ENCODE results near the gene CLIC6.

CLIC6 gene

GRCh38 chr21:34639882-34640788 is 28.7 kb upstream of the CLIC6 start:
- H3K4me1 ChIP-seq (ENCODE audit: control insufficient read depth, insufficient read depth, low read length): peaks cover 8% of the 10 kb centered on the region
- H3K36me3 ChIP-seq (ENCODE audit: insufficient read depth, low read length): no peaks in the 10 kb centered on the region
- H3K4me2 ChIP-seq (ENCODE audit: low read length): peak overlapping the region; percentile 16
- H3K9me3 ChIP-seq (replicated peaks; ENCODE audit: low read length): no peaks in the 10 kb centered on the region
- H3K4me3 ChIP-seq (ENCODE audit: low read length): no peak overlapping the region
- H3K27me3 ChIP-seq (ENCODE audit: control insufficient read depth, insufficient read depth, low read length): peaks cover 24% of the 10 kb centered on the region
- no peak overlapping the region for H3K9ac ChIP-seq (ENCODE audit: low read depth, low read length)

GRCh38 chr21:34640858-34641257 is 27.9 kb upstream of the CLIC6 start:
- H3K9me3 ChIP-seq (replicated peaks; ENCODE audit: low read length): no peaks in the 10 kb centered on the region
- no peak overlapping the region for H3K4me3 ChIP-seq (ENCODE audit: low read length)
- H3K36me3 ChIP-seq (ENCODE audit: insufficient read depth, low read length): no peaks in the 10 kb centered on the region
- peak overlapping the region; percentile 16 for H3K4me2 ChIP-seq (ENCODE audit: low read length)
- H3K27me3 ChIP-seq (ENCODE audit: control insufficient read depth, insufficient read depth, low read length): peaks cover 17% of the 10 kb centered on the region
- peaks cover 8% of the 10 kb centered on the region for H3K4me1 ChIP-seq (ENCODE audit: control insufficient read depth, insufficient read depth, low read length)
- H3K9ac ChIP-seq (ENCODE audit: low read depth, low read length): no peak overlapping the region

GRCh38 chr21:34642211-34643075 is 26.4 kb upstream of the CLIC6 start:
- Histone ChIP-seq H3K27me3 (ENCODE audit: control insufficient read depth, insufficient read depth, low read length) (peaks cover 16% of the 10 kb centered on the region), H3K9ac (ENCODE audit: low read depth, low read length) (no peak overlapping the region), H3K9me3 (replicated peaks; ENCODE audit: low read length) (no peaks in the 10 kb centered on the region), H3K4me3 (ENCODE audit: low read length) (no peak overlapping the region), H3K4me2 (ENCODE audit: low read length) (no peak overlapping the region), H3K4me1 (ENCODE audit: control insufficient read depth, insufficient read depth, low read length) (peaks cover 8% of the 10 kb centered on the region), H3K36me3 (ENCODE audit: insufficient read depth, low read length) (no peaks in the 10 kb centered on the region)

DNA sequence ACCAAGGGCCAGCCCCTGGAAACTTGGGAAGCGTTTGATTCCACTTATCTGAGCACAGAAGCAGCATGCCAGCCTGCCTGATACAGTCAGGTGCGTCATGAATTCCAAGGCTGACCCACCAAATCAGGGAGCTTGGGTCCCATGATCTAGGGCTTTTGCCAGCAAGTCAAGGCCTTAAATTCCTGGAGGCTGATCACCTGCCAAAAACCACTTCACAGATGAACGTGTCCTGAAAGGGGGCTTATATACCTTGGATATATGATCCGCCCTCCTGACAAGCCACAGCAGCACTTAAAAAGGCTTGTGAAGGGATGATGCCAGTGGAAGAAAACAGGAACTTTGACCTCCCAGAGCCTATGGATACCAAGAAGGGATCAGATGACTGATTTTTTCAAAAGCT is 24.0 kb upstream of the CLIC6 start:
- no peaks in the 10 kb centered on the region for H3K9me3 ChIP-seq (replicated peaks; ENCODE audit: low read length)
- peaks cover 37% of the 10 kb centered on the region for H3K27me3 ChIP-seq (ENCODE audit: control insufficient read depth, insufficient read depth, low read length)
- no peak overlapping the region for H3K4me3 ChIP-seq (ENCODE audit: low read length)
- H3K4me2 ChIP-seq (ENCODE audit: low read length): no peak overlapping the region
- peaks cover 8% of the 10 kb centered on the region for H3K4me1 ChIP-seq (ENCODE audit: control insufficient read depth, insufficient read depth, low read length)
- H3K36me3 ChIP-seq (ENCODE audit: insufficient read depth, low read length): no peaks in the 10 kb centered on the region
- H3K9ac ChIP-seq (ENCODE audit: low read depth, low read length): no peak overlapping the region

GRCh38 chr21:34647555-34647954 is 21.2 kb upstream of the CLIC6 start:
- Histone ChIP-seq H3K9me3 (replicated peaks; ENCODE audit: low read length) (peaks cover 8% of the 10 kb centered on the region), H3K4me3 (ENCODE audit: low read length) (no peak overlapping the region), H3K4me1 (ENCODE audit: control insufficient read depth, insufficient read depth, low read length) (no peaks in the 10 kb centered on the region), H3K4me2 (ENCODE audit: low read length) (no peak overlapping the region), H3K9ac (ENCODE audit: low read depth, low read length) (no peak overlapping the region), H3K36me3 (ENCODE audit: insufficient read depth, low read length) (no peaks in the 10 kb centered on the region), H3K27me3 (ENCODE audit: control insufficient read depth, insufficient read depth, low read length) (peaks cover 50% of the 10 kb centered on the region)

GRCh38 chr21:34648739-34649297 is 20.0 kb upstream of the CLIC6 start:
- Histone ChIP-seq H3K4me2 (ENCODE audit: low read length) (no peak overlapping the region), H3K27me3 (ENCODE audit: control insufficient read depth, insufficient read depth, low read length) (peaks cover 63% of the 10 kb centered on the region), H3K4me3 (ENCODE audit: low read length) (no peak overlapping the region), H3K36me3 (ENCODE audit: insufficient read depth, low read length) (no peaks in the 10 kb centered on the region), H3K9me3 (replicated peaks; ENCODE audit: low read length) (peaks cover 8% of the 10 kb centered on the region), H3K4me1 (ENCODE audit: control insufficient read depth, insufficient read depth, low read length) (no peaks in the 10 kb centered on the region), H3K9ac (ENCODE audit: low read depth, low read length) (no peak overlapping the region)

DNA sequence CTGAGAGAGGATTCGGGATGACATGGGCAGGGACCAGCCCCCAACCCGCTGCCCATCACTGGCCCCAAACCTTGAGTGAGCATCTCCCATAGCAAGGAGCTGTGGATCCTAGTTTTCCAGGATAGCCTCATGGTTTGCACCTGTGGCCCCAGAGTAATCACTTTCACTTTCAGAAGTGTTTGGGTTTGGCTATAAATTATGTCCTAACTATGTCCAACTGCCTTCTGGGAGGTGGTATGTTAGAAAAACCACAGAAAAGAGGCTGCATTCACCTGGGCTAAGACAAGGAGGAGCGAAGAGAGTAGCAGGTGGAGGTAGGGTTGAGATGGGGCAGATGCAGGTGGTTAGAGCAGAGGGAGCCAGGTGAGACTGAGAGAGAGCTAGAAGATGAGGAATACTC is 19.4 kb upstream of the CLIC6 start:
- no peak overlapping the region for H3K4me3 ChIP-seq (ENCODE audit: low read length)

GRCh38 chr21:34650861-34651431 is 17.8 kb upstream of the CLIC6 start:
- H3K9me3 ChIP-seq (replicated peaks; ENCODE audit: low read length): peaks cover 8% of the 10 kb centered on the region
- H3K4me2 ChIP-seq (ENCODE audit: low read length): no peak overlapping the region
- H3K27me3 ChIP-seq (ENCODE audit: control insufficient read depth, insufficient read depth, low read length): peaks cover 78% of the 10 kb centered on the region
- H3K4me3 ChIP-seq (ENCODE audit: low read length): no peak overlapping the region
- H3K9ac ChIP-seq (ENCODE audit: low read depth, low read length): no peak overlapping the region
- H3K4me1 ChIP-seq (ENCODE audit: control insufficient read depth, insufficient read depth, low read length): no peaks in the 10 kb centered on the region
- no peaks in the 10 kb centered on the region for H3K36me3 ChIP-seq (ENCODE audit: insufficient read depth, low read length)

More for the DNA sequence above, 19.4 kb upstream of the CLIC6 start:
- Histone ChIP-seq H3K9me3 (replicated peaks; ENCODE audit: low read length) (peaks cover 8% of the 10 kb centered on the region), H3K9ac (ENCODE audit: low read depth, low read length) (no peak overlapping the region), H3K4me1 (ENCODE audit: control insufficient read depth, insufficient read depth, low read length) (no peaks in the 10 kb centered on the region), H3K36me3 (ENCODE audit: insufficient read depth, low read length) (no peaks in the 10 kb centered on the region), H3K27me3 (ENCODE audit: control insufficient read depth, insufficient read depth, low read length) (peaks cover 67% of the 10 kb centered on the region), H3K4me2 (ENCODE audit: low read length) (no peak overlapping the region)

- no peaks in the 10 kb centered on the region for H3K4me1 ChIP-seq (ENCODE audit: control insufficient read depth, insufficient read depth, low read length)
- H3K36me3 ChIP-seq (ENCODE audit: insufficient read depth, low read length): no peaks in the 10 kb centered on the region
- H3K4me2 ChIP-seq (ENCODE audit: low read length): no peak overlapping the region
- H3K4me3 ChIP-seq (ENCODE audit: low read length): no peak overlapping the region
- H3K9ac ChIP-seq (ENCODE audit: low read depth, low read length): no peak overlapping the region
- peaks cover 8% of the 10 kb centered on the region for H3K9me3 ChIP-seq (replicated peaks; ENCODE audit: low read length)
- peaks cover 80% of the 10 kb centered on the region for H3K27me3 ChIP-seq (ENCODE audit: control insufficient read depth, insufficient read depth, low read length)
Observed at GRCh38 chr21:34651642-34652041, 17.2 kb upstream of the CLIC6 start.

- H3K27me3 ChIP-seq (ENCODE audit: control insufficient read depth, insufficient read depth, low read length): peaks cover 80% of the 10 kb centered on the region
- H3K4me3 ChIP-seq (ENCODE audit: low read length): no peak overlapping the region
- peaks cover 8% of the 10 kb centered on the region for H3K9me3 ChIP-seq (replicated peaks; ENCODE audit: low read length)
- no peaks in the 10 kb centered on the region for H3K4me1 ChIP-seq (ENCODE audit: control insufficient read depth, insufficient read depth, low read length)
- no peaks in the 10 kb centered on the region for H3K36me3 ChIP-seq (ENCODE audit: insufficient read depth, low read length)
- H3K9ac ChIP-seq (ENCODE audit: low read depth, low read length): no peak overlapping the region
- H3K4me2 ChIP-seq (ENCODE audit: low read length): no peak overlapping the region
Observed at GRCh38 chr21:34653522-34653921, 15.3 kb upstream of the CLIC6 start.

- Histone ChIP-seq H3K4me2 (ENCODE audit: low read length) (no peak overlapping the region), H3K4me1 (ENCODE audit: control insufficient read depth, insufficient read depth, low read length) (no peaks in the 10 kb centered on the region), H3K4me3 (ENCODE audit: low read length) (no peak overlapping the region), H3K36me3 (ENCODE audit: insufficient read depth, low read length) (no peaks in the 10 kb centered on the region), H3K9ac (ENCODE audit: low read depth, low read length) (no peak overlapping the region), H3K27me3 (ENCODE audit: control insufficient read depth, insufficient read depth, low read length) (peaks cover 85% of the 10 kb centered on the region), H3K9me3 (replicated peaks; ENCODE audit: low read length) (peaks cover 11% of the 10 kb centered on the region)
Observed at GRCh38 chr21:34661848-34662247, 6.9 kb upstream of the CLIC6 start.

All from skeletal muscle satellite cell (primary cell).